Measurements from ENCODE around the gene HRH1. TPM values are rescaled to one million over a fixed set of nuclear protein-coding genes. Genes with fewer than 3 reads are reported as not detected.
A peak's percentile ranks its signal among the peaks of the same experiment; 100 is the strongest.

HRH1 gene
- total and polyA plus RNA-seq, 10 of the 15 experiments (the other 5 are each of a cell fraction or from before 2014, with no cell fraction given) = not detected

DNA sequence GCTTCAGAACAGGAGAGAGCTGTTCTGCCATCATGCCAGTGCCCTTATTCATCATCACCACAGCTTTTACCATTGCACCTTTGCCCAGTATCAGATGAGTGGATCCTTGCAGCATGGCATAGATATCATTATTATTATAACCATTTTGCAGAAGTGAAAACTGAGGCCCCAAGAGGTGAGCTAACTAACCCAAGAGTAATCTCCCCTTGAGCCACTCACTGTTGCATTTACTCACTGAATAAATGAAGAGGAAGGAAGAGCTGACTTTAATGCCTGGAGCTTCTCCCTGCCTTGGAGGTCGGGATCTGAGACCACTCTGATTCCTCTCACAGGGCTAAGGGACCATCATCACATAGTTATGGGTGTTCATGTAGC is 32.0 kb downstream of the HRH1 start:
- Histone ChIP-seq H3K79me2 (ENCODE audit: control insufficient read depth, insufficient read depth, low read length) (no peaks in the 10 kb centered on the region), H3K36me3 (ENCODE audit: control insufficient read depth in 2 of 2, insufficient read depth in 2 of 2, low read length in 1 of 2) (no peaks in the 10 kb centered on the region), H3K4me3 (no peak overlapping the region), H2AFZ (ENCODE audit: control insufficient read depth, low read depth, low read length) (no peak overlapping the region), H3K27me3 (replicated peaks in 1 of 2; ENCODE audit: control insufficient read depth in 2 of 2, insufficient read depth in 2 of 2, low read length in 1 of 2) (no peaks in the 10 kb centered on the region; a peak in 1 of 4 replicates), H4K20me1 (ENCODE audit: control insufficient read depth, insufficient read depth) (no peaks in the 10 kb centered on the region; the same call in 1 of the 2 replicates), H3K9me3 (replicated peaks; ENCODE audit: control insufficient read depth, insufficient read depth, low read length) (no peaks in the 10 kb centered on the region), H3K4me2 (ENCODE audit: control insufficient read depth, insufficient read depth) (no peak overlapping the region), H3K9ac (ENCODE audit: control insufficient read depth, insufficient read depth, low read length) (no peak overlapping the region), H3K4me1 (ENCODE audit: control insufficient read depth, insufficient read depth, low read length) (no peaks in the 10 kb centered on the region), H3K27ac (ENCODE audit: control insufficient read depth, insufficient read depth) (no peak overlapping the region)
- SMC1A ChIA-PET (ENCODE audit: uncharacterized antibody, unreplicated experiment) = no interaction called here
- intact Hi-C loops (cut with micrococcal nuclease; ENCODE audit: unreplicated experiment) = no loop called here
- RAD21 ChIA-PET (ENCODE audit: unreplicated experiment) = no interaction called here
- WGBS (ENCODE audit: insufficient coverage, insufficient replicate concordance, low lambda C conversion rate, missing lambda C conversion rate) = 4% methylated on average over 1 of the region's 1 CpG
- no peak for FAIRE-seq
- in situ Hi-C loops (cut with MboI) = no loop called here
- CTCF ChIA-PET = no interaction called here
- TF ChIP-seq IKZF2 (IDR thresholded peaks at IDR 0.05) (no peak), RAD51 (IDR thresholded peaks at IDR 0.05) (no peak)
- no peak for DNase-seq (ENCODE audit: low read depth, low spot score)
- peak; percentile 60; the same call in 2 of the 3 replicates for ATAC-seq
- BruUV-seq (replicated peaks) = no TSS peak
- POLR2A ChIA-PET = no interaction called here

DNA sequence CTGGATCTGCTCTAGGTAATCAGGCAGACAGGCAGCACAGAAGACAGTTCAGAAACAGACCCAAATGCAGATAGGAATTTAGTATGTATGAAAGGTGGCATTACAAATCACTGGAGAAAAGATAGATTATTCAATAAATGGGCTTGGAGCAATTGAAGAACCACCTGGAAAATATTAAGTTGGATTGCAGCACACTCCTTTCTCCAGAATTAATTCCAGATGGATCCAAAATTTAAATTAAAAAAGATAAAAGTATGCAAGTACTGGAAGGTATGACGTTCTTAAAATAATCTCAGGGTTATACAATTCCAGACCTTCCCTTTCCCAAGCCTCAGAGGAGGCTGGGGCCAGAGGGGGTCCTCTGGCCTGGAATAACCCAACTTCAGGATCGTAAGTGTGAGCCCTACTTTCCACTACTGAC is 32.5 kb downstream of the HRH1 start:
- FAIRE-seq (no peak), ATAC-seq (no peak), DNase-seq (ENCODE audit: low read depth, low spot score) (no peak)
- in situ Hi-C loops (cut with MboI) (no loop called here), intact Hi-C loops (cut with micrococcal nuclease; ENCODE audit: unreplicated experiment) (no loop called here)
- ChIA-PET RAD21 (ENCODE audit: unreplicated experiment) (no interaction called here), POLR2A (no interaction called here), CTCF (no interaction called here), SMC1A (ENCODE audit: uncharacterized antibody, unreplicated experiment) (no interaction called here)
- Histone ChIP-seq H3K9me3 (replicated peaks; ENCODE audit: control insufficient read depth, insufficient read depth, low read length) (no peaks in the 10 kb centered on the region), H4K20me1 (ENCODE audit: control insufficient read depth, insufficient read depth) (no peaks in the 10 kb centered on the region; the same call in 1 of the 2 replicates), H3K4me3 (no peak overlapping the region), H2AFZ (ENCODE audit: control insufficient read depth, low read depth, low read length) (no peak overlapping the region), H3K9ac (ENCODE audit: control insufficient read depth, insufficient read depth, low read length) (no peak overlapping the region), H3K36me3 (ENCODE audit: control insufficient read depth in 2 of 2, insufficient read depth in 2 of 2, low read length in 1 of 2) (no peaks in the 10 kb centered on the region), H3K27ac (ENCODE audit: control insufficient read depth, insufficient read depth) (no peak overlapping the region), H3K4me2 (ENCODE audit: control insufficient read depth, insufficient read depth) (no peak overlapping the region), H3K4me1 (ENCODE audit: control insufficient read depth, insufficient read depth, low read length) (no peaks in the 10 kb centered on the region), H3K27me3 (replicated peaks in 1 of 2; ENCODE audit: control insufficient read depth in 2 of 2, insufficient read depth in 2 of 2, low read length in 1 of 2) (no peaks in the 10 kb centered on the region; a peak in 1 of 4 replicates), H3K79me2 (ENCODE audit: control insufficient read depth, insufficient read depth, low read length) (no peaks in the 10 kb centered on the region)
- BruUV-seq (replicated peaks) = no TSS peak
- 0% methylated on average over 2 of the region's 2 CpGs for WGBS (ENCODE audit: insufficient coverage, insufficient replicate concordance, low lambda C conversion rate, missing lambda C conversion rate)
- no peak for TF ChIP-seq DPF2 (IDR thresholded peaks at IDR 0.05)
- TF ChIP-seq RCOR1 (conservative IDR thresholded peaks at IDR 0.05; ENCODE audit: low read depth, low read length) = no peak
- TF ChIP-seq, protein P1, sequence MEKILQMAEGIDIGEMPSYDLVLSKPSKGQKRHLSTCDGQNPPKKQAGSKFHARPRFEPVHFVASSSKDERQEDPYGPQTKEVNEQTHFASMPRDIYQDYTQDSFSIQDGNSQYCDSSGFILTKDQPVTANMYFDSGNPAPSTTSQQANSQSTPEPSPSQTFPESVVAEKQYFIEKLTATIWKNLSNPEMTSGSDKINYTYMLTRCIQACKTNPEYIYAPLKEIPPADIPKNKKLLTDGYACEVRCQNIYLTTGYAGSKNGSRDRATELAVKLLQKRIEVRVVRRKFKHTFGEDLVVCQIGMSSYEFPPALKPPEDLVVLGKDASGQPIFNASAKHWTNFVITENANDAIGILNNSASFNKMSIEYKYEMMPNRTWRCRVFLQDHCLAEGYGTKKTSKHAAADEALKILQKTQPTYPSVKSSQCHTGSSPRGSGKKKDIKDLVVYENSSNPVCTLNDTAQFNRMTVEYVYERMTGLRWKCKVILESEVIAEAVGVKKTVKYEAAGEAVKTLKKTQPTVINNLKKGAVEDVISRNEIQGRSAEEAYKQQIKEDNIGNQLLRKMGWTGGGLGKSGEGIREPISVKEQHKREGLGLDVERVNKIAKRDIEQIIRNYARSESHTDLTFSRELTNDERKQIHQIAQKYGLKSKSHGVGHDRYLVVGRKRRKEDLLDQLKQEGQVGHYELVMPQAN (conservative IDR thresholded peaks at IDR 0.05) = no peak
- TF ChIP-seq, protein P2, sequence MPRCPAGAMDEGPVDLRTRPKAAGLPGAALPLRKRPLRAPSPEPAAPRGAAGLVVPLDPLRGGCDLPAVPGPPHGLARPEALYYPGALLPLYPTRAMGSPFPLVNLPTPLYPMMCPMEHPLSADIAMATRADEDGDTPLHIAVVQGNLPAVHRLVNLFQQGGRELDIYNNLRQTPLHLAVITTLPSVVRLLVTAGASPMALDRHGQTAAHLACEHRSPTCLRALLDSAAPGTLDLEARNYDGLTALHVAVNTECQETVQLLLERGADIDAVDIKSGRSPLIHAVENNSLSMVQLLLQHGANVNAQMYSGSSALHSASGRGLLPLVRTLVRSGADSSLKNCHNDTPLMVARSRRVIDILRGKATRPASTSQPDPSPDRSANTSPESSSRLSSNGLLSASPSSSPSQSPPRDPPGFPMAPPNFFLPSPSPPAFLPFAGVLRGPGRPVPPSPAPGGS (IDR thresholded peaks at IDR 0.05; ENCODE audit: borderline replicate concordance, insufficient read depth, low read depth, low read length, poor library complexity, severe bottlenecking) = no peak
- no peak for TF ChIP-seq RB1 (IDR thresholded peaks at IDR 0.05; ENCODE audit: borderline replicate concordance)
- no peak for TF ChIP-seq RELA (IDR thresholded peaks at IDR 0.05; ENCODE audit: borderline replicate concordance, partially characterized antibody)
- TF ChIP-seq BMI1 (IDR thresholded peaks at IDR 0.05; ENCODE audit: borderline replicate concordance) = no peak
- no peak for TF ChIP-seq NR2F1 (conservative IDR thresholded peaks at IDR 0.05)
- TF ChIP-seq, protein P3, sequence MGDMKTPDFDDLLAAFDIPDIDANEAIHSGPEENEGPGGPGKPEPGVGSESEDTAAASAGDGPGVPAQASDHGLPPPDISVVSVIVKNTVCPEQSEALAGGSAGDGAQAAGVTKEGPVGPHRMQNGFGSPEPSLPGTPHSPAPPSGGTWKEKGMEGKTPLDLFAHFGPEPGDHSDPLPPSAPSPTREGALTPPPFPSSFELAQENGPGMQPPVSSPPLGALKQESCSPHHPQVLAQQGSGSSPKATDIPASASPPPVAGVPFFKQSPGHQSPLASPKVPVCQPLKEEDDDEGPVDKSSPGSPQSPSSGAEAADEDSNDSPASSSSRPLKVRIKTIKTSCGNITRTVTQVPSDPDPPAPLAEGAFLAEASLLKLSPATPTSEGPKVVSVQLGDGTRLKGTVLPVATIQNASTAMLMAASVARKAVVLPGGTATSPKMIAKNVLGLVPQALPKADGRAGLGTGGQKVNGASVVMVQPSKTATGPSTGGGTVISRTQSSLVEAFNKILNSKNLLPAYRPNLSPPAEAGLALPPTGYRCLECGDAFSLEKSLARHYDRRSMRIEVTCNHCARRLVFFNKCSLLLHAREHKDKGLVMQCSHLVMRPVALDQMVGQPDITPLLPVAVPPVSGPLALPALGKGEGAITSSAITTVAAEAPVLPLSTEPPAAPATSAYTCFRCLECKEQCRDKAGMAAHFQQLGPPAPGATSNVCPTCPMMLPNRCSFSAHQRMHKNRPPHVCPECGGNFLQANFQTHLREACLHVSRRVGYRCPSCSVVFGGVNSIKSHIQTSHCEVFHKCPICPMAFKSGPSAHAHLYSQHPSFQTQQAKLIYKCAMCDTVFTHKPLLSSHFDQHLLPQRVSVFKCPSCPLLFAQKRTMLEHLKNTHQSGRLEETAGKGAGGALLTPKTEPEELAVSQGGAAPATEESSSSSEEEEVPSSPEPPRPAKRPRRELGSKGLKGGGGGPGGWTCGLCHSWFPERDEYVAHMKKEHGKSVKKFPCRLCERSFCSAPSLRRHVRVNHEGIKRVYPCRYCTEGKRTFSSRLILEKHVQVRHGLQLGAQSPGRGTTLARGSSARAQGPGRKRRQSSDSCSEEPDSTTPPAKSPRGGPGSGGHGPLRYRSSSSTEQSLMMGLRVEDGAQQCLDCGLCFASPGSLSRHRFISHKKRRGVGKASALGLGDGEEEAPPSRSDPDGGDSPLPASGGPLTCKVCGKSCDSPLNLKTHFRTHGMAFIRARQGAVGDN (IDR thresholded peaks at IDR 0.05) = no peak
- no peak for TF ChIP-seq IKZF2 (IDR thresholded peaks at IDR 0.05)
